NOMO-1 (cell line): Measurements from ENCODE around the gene PRUNE2.
A peak's percentile ranks its signal among the peaks of the same experiment; 100 is the strongest.

Experiments
- DNase-seq, 2 experiments: peaks; one replicate each; lab custom pipeline; 2025; ENCODE audit not compliant: unreplicated experiment in 2 of 2; lab: John Stamatoyannopoulos, UW

Gene PRUNE2

GRCh38 chr9:76808636-76809035 lies 97.3 kb downstream of the PRUNE2 start:
- no peak for DNase-seq

GRCh38 chr9:76803762-76804161 lies 102.2 kb downstream of the PRUNE2 start:
- DNase-seq, result no peak

- DNase-seq, result no peak
These were observed 102.8 kb downstream of the PRUNE2 start for GRCh38 chr9:76803083-76803482.

GRCh38 chr9:76800901-76801300 lies 105.0 kb downstream of the PRUNE2 start:
- no peak for DNase-seq

GRCh38 chr9:76799473-76799872 lies 106.4 kb downstream of the PRUNE2 start:
- DNase-seq, result no peak

GRCh38 chr9:76798527-76798926 lies 107.4 kb downstream of the PRUNE2 start:
- no peak for DNase-seq

- DNase-seq, result no peak
These were observed 109.6 kb downstream of the PRUNE2 start for GRCh38 chr9:76796296-76796695.

- DNase-seq, result no peak
These were observed 112.0 kb downstream of the PRUNE2 start for GRCh38 chr9:76793784-76794431.

GRCh38 chr9:76789840-76790239 lies 116.1 kb downstream of the PRUNE2 start:
- no peak for DNase-seq

GRCh38 chr9:76787677-76788076 lies 118.2 kb downstream of the PRUNE2 start:
- DNase-seq, result no peak

GRCh38 chr9:76785501-76785900 lies 120.4 kb downstream of the PRUNE2 start:
- DNase-seq, result no peak

- DNase-seq, result no peak
These were observed 121.0 kb downstream of the PRUNE2 start for GRCh38 chr9:76784881-76785280.

GRCh38 chr9:76772686-76773445 lies 133.0 kb downstream of the PRUNE2 start:
- no peak for DNase-seq

GRCh38 chr9:76766126-76766525 lies 139.8 kb downstream of the PRUNE2 start:
- no peak for DNase-seq

GRCh38 chr9:76764138-76764537 lies 141.8 kb downstream of the PRUNE2 start, which contains the start of gene PCA3:
TSS of gene PCA3 (plus strand) at chr9:76764438.
- DNase-seq, result no peak

GRCh38 chr9:76761448-76761847 lies 144.5 kb downstream of the PRUNE2 start:
- no peak for DNase-seq

GRCh38 chr9:76759732-76760131 lies 146.2 kb downstream of the PRUNE2 start:
- peak in 1 of 2 experiments; percentile 19 for DNase-seq

- DNase-seq, result no peak
These were observed 147.4 kb downstream of the PRUNE2 start for GRCh38 chr9:76758476-76758875.

- no peak for DNase-seq
These were observed 148.8 kb downstream of the PRUNE2 start for GRCh38 chr9:76756941-76757673.

GRCh38 chr9:76756268-76756640 lies 149.7 kb downstream of the PRUNE2 start:
- DNase-seq, result no peak

GRCh38 chr9:76751001-76751400 lies 154.9 kb downstream of the PRUNE2 start:
- no peak for DNase-seq

GRCh38 chr9:76744336-76744735 lies 161.6 kb downstream of the PRUNE2 start:
- no peak for DNase-seq
